ENCODE data around the gene NEIL1.
"Not testable (repeated sequence)": the region's sequence is repeated elsewhere in the genome, so short reads cannot be mapped to it uniquely, and the experiment has no call there.

NEIL1 gene

GRCh38 chr15:75309711-75310110 is 37.1 kb upstream of the NEIL1 start:
- Histone ChIP-seq H3K36me3 (ENCODE audit: insufficient read depth, low read length) (no peaks in the 10 kb centered on the region), H3K9ac (ENCODE audit: low read depth, low read length) (no peak overlapping the region), H3K27me3 (ENCODE audit: insufficient read depth, low read length, poor library complexity) (peaks cover 7% of the 10 kb centered on the region), H4K20me1 (ENCODE audit: insufficient read depth, low read length) (no peaks in the 10 kb centered on the region), H3K4me2 (ENCODE audit: insufficient read depth, low read length) (no peak overlapping the region), H3K27ac (ENCODE audit: low read length) (no peak overlapping the region), H3K4me3 (ENCODE audit: low read depth in 1 of 2, low read length in 2 of 2) (no peak overlapping the region), H3K4me1 (ENCODE audit: insufficient read depth, low read length) (no peaks in the 10 kb centered on the region), H3K79me2 (ENCODE audit: insufficient read depth, low read length) (no peaks in the 10 kb centered on the region), H2AFZ (ENCODE audit: low read depth, low read length) (no peak overlapping the region), H3K9me3 (ENCODE audit: insufficient read depth, low read length, severe bottlenecking) (no peaks in the 10 kb centered on the region)
- DNase-seq: no peak
- ATAC-seq (ENCODE audit: insufficient read depth, low read depth): no peak
- TF ChIP-seq CTCF (IDR thresholded peaks at IDR 0.05; ENCODE audit: borderline replicate concordance, extremely low read depth, low read length, poor library complexity, severe bottlenecking) (no peak), EZH2 (IDR thresholded peaks at IDR 0.05; ENCODE audit: borderline replicate concordance, low read depth, low read length, severe bottlenecking) (no peak)

GRCh38 chr15:75312548-75312947 is 34.3 kb upstream of the NEIL1 start:
- not testable (repeated sequence) for H3K4me1 ChIP-seq (ENCODE audit: insufficient read depth, low read length); H3K36me3 ChIP-seq (ENCODE audit: insufficient read depth, low read length); H3K9me3 ChIP-seq (ENCODE audit: insufficient read depth, low read length, severe bottlenecking); H3K4me3 ChIP-seq (ENCODE audit: low read depth in 1 of 2, low read length in 2 of 2); H3K9ac ChIP-seq (ENCODE audit: low read depth, low read length); H3K79me2 ChIP-seq (ENCODE audit: insufficient read depth, low read length); H2AFZ ChIP-seq (ENCODE audit: low read depth, low read length); ATAC-seq (ENCODE audit: insufficient read depth, low read depth); H3K27ac ChIP-seq (ENCODE audit: low read length); H3K27me3 ChIP-seq (ENCODE audit: insufficient read depth, low read length, poor library complexity); H3K4me2 ChIP-seq (ENCODE audit: insufficient read depth, low read length); H4K20me1 ChIP-seq (ENCODE audit: insufficient read depth, low read length); DNase-seq

GRCh38 chr15:75313116-75313845 is 33.6 kb upstream of the NEIL1 start:
- no peaks in the 10 kb centered on the region for H3K4me1 ChIP-seq (ENCODE audit: insufficient read depth, low read length)
- H3K36me3 ChIP-seq (ENCODE audit: insufficient read depth, low read length): no peaks in the 10 kb centered on the region
- no peaks in the 10 kb centered on the region for H3K9me3 ChIP-seq (ENCODE audit: insufficient read depth, low read length, severe bottlenecking)
- H3K27ac ChIP-seq (ENCODE audit: low read length): no peak overlapping the region
- no peak overlapping the region for H3K4me3 ChIP-seq (ENCODE audit: low read depth in 1 of 2, low read length in 2 of 2)
- H4K20me1 ChIP-seq (ENCODE audit: insufficient read depth, low read length): no peaks in the 10 kb centered on the region
- no peak overlapping the region for H3K4me2 ChIP-seq (ENCODE audit: insufficient read depth, low read length)
- H2AFZ ChIP-seq (ENCODE audit: low read depth, low read length): no peak overlapping the region
- H3K27me3 ChIP-seq (ENCODE audit: insufficient read depth, low read length, poor library complexity): peaks cover 2% of the 10 kb centered on the region
- H3K9ac ChIP-seq (ENCODE audit: low read depth, low read length): no peak overlapping the region
- DNase-seq (no peak), ATAC-seq (ENCODE audit: insufficient read depth, low read depth) (no peak)
- no peak for TF ChIP-seq CTCF (IDR thresholded peaks at IDR 0.05; ENCODE audit: borderline replicate concordance, extremely low read depth, low read length, poor library complexity, severe bottlenecking)
- TF ChIP-seq EZH2 (IDR thresholded peaks at IDR 0.05; ENCODE audit: borderline replicate concordance, low read depth, low read length, severe bottlenecking): no peak
- H3K79me2 ChIP-seq (ENCODE audit: insufficient read depth, low read length): no peaks in the 10 kb centered on the region

- TF ChIP-seq CTCF (IDR thresholded peaks at IDR 0.05; ENCODE audit: borderline replicate concordance, extremely low read depth, low read length, poor library complexity, severe bottlenecking) (no peak), EZH2 (IDR thresholded peaks at IDR 0.05; ENCODE audit: borderline replicate concordance, low read depth, low read length, severe bottlenecking) (no peak)
- H3K4me3 ChIP-seq (ENCODE audit: low read depth in 1 of 2, low read length in 2 of 2): no peak overlapping the region
- no peak overlapping the region for H3K4me2 ChIP-seq (ENCODE audit: insufficient read depth, low read length)
- ATAC-seq (ENCODE audit: insufficient read depth, low read depth) (no peak), DNase-seq (no peak)
- H3K27me3 ChIP-seq (ENCODE audit: insufficient read depth, low read length, poor library complexity): no peaks in the 10 kb centered on the region
- no peaks in the 10 kb centered on the region for H4K20me1 ChIP-seq (ENCODE audit: insufficient read depth, low read length)
- H3K36me3 ChIP-seq (ENCODE audit: insufficient read depth, low read length): no peaks in the 10 kb centered on the region
- H3K9ac ChIP-seq (ENCODE audit: low read depth, low read length): no peak overlapping the region
- no peaks in the 10 kb centered on the region for H3K9me3 ChIP-seq (ENCODE audit: insufficient read depth, low read length, severe bottlenecking)
- no peaks in the 10 kb centered on the region for H3K79me2 ChIP-seq (ENCODE audit: insufficient read depth, low read length)
- H2AFZ ChIP-seq (ENCODE audit: low read depth, low read length): no peak overlapping the region
- no peak overlapping the region for H3K27ac ChIP-seq (ENCODE audit: low read length)
- H3K4me1 ChIP-seq (ENCODE audit: insufficient read depth, low read length): no peaks in the 10 kb centered on the region
These were observed 32.1 kb upstream of the NEIL1 start for GRCh38 chr15:75314552-75315290.

GRCh38 chr15:75319231-75319897 is 27.5 kb upstream of the NEIL1 start:
- H3K36me3 ChIP-seq (ENCODE audit: insufficient read depth, low read length); H3K9me3 ChIP-seq (ENCODE audit: insufficient read depth, low read length, severe bottlenecking); H3K27me3 ChIP-seq (ENCODE audit: insufficient read depth, low read length, poor library complexity); H3K4me1 ChIP-seq (ENCODE audit: insufficient read depth, low read length); H3K4me3 ChIP-seq (ENCODE audit: low read depth in 1 of 2, low read length in 2 of 2); H3K79me2 ChIP-seq (ENCODE audit: insufficient read depth, low read length); H2AFZ ChIP-seq (ENCODE audit: low read depth, low read length); ATAC-seq (ENCODE audit: insufficient read depth, low read depth); DNase-seq; H3K9ac ChIP-seq (ENCODE audit: low read depth, low read length); H3K4me2 ChIP-seq (ENCODE audit: insufficient read depth, low read length); H4K20me1 ChIP-seq (ENCODE audit: insufficient read depth, low read length); H3K27ac ChIP-seq (ENCODE audit: low read length): not testable (repeated sequence)
